Small intestine (tissue), 7 donors: ENCODE results near the gene HPCAL1. TPM values are rescaled to one million over a fixed set of nuclear protein-coding genes. Genes with fewer than 3 reads are reported as not detected.

ENCODE experiments used
- DNase-seq, 2 donors: peaks; one replicate each; pipeline versions ENCODE4 v3.0.0 to v3.0.0-alpha.2; 2013
- FAIRE-seq: peaks from 2 replicates; lab custom pipeline; 2012; peaks lifted over from hg19 to GRCh38; lab: Jason Lieb, UNC
- H3K27ac ChIP-seq, 3 donors: one replicate each; pipeline ENCODE4 v1.5.1; 2013; ENCODE audit warnings: low read length in 2 of 3, mild to moderate bottlenecking in 2 of 3, control low read depth in 1 of 3, inconsistent platforms in 1 of 3, low read depth in 1 of 3, moderate library complexity in 1 of 3
- H3K27me3 ChIP-seq, 3 donors: one replicate each; pipeline ENCODE4 v1.6.1; 2013; ENCODE audit warnings: low read length in 3 of 3, inconsistent platforms in 1 of 3; ENCODE audit not compliant: control insufficient read depth in 3 of 3, insufficient read depth in 3 of 3
- H3K36me3 ChIP-seq, 3 donors: one replicate each; pipeline ENCODE4 v1.6.1; 2013; ENCODE audit warnings: low read length in 3 of 3, inconsistent platforms in 1 of 3, low read depth in 1 of 3, mild to moderate bottlenecking in 1 of 3, moderate library complexity in 1 of 3; ENCODE audit not compliant: control insufficient read depth in 3 of 3, insufficient read depth in 2 of 3
- H3K4me1 ChIP-seq, 3 donors: one replicate each; pipeline ENCODE4 v1.6.1; 2013; ENCODE audit warnings: low read length in 2 of 3, inconsistent platforms in 1 of 3, low read depth in 1 of 3, mild to moderate bottlenecking in 1 of 3, moderate library complexity in 1 of 3; ENCODE audit not compliant: control insufficient read depth in 3 of 3, insufficient read depth in 2 of 3
- H3K4me3 ChIP-seq, 3 donors: one replicate each; pipeline ENCODE4 v1.5.1; 2013; ENCODE audit warnings: low read length in 3 of 3, control low read depth in 1 of 3, inconsistent platforms in 1 of 3, low read depth in 1 of 3, mild to moderate bottlenecking in 1 of 3, moderate library complexity in 1 of 3
- H3K9me3 ChIP-seq, 2 donors: one replicate each; pipeline ENCODE4 v1.6.1; 2013; ENCODE audit warnings: low read depth in 1 of 2, low read length in 1 of 2; ENCODE audit not compliant: control insufficient read depth in 2 of 2, insufficient read depth in 1 of 2
- WGBS, 3 donors: extraction: QIAGEN DNeasy Blood & Tissue Kit; methylation state at CpG; one replicate each; pipeline ENCODE4 v1.1.7; 2013; 5-methylcytosine and 5-hydroxymethylcytosine counted together
- polyA plus RNA-seq, 4 donors: library from polyadenylated mRNA; stranded (reverse) in 3 of 4; unstranded in 1 of 4; fragments of 200-250 nt in 3 of 4; fragments of 120-200 nt in 1 of 4; gene quantifications; one replicate each; pipeline versions ENCODE4 v1.2.1 to v1.2.3, GENCODE V29; 2013
- donor health status: healthy with polysubstance abuse.
- donor health status: control.
- donor health status: control.
- donor health status: Bipolar disorder and iron deficiency.
- donor health status: healthy.

The HPCAL1 gene
- polyA plus RNA-seq, 4 donors, result 82.3 to 142 (median 94.2) TPM

- no peak overlapping the region for H3K4me3 ChIP-seq
- peaks cover 0 to 11% of the 10 kb centered on the region in 2 donors for H3K9me3 ChIP-seq
- WGBS, 3 donors, result 68 to 75% (median 69%) methylated on average over 15 of the region's 15 CpGs
- peaks cover 0 to 33% (median 0%) of the 10 kb centered on the region in 3 donors for H3K36me3 ChIP-seq
- FAIRE-seq, result no peak
- no peak for DNase-seq
- H3K27ac ChIP-seq, result peak overlapping the region in 1 of 3 donors; percentile 5
- peaks cover 6 to 55% (median 17%) of the 10 kb centered on the region in 3 donors for H3K4me1 ChIP-seq
- no peaks in the 10 kb centered on the region for H3K27me3 ChIP-seq
Measured at GRCh38 chr2:10332402-10333246, 29.9 kb downstream of the HPCAL1 start.

GRCh38 chr2:10333247-10333613 is 30.5 kb downstream of the HPCAL1 start:
- 62 to 64% (median 62%) methylated on average over 5 of the region's 5 CpGs for WGBS, 3 donors
- Histone ChIP-seq H3K4me3 (no peak overlapping the region), H3K36me3 (peaks cover 0 to 35% (median 0%) of the 10 kb centered on the region in 3 donors), H3K9me3 (peaks cover 0 to 11% of the 10 kb centered on the region in 2 donors), H3K27ac (no peak overlapping the region), H3K27me3 (no peaks in the 10 kb centered on the region), H3K4me1 (peaks cover 6 to 49% (median 17%) of the 10 kb centered on the region in 3 donors)
- no peak for DNase-seq
- no peak for FAIRE-seq

- H3K27ac ChIP-seq, result no peak overlapping the region
- WGBS, 3 donors, result 83 to 88% (median 84%) methylated on average over 7 of the region's 7 CpGs
Measured at GRCh38 chr2:10333966-10334365, 31.3 kb downstream of the HPCAL1 start.

DNA sequence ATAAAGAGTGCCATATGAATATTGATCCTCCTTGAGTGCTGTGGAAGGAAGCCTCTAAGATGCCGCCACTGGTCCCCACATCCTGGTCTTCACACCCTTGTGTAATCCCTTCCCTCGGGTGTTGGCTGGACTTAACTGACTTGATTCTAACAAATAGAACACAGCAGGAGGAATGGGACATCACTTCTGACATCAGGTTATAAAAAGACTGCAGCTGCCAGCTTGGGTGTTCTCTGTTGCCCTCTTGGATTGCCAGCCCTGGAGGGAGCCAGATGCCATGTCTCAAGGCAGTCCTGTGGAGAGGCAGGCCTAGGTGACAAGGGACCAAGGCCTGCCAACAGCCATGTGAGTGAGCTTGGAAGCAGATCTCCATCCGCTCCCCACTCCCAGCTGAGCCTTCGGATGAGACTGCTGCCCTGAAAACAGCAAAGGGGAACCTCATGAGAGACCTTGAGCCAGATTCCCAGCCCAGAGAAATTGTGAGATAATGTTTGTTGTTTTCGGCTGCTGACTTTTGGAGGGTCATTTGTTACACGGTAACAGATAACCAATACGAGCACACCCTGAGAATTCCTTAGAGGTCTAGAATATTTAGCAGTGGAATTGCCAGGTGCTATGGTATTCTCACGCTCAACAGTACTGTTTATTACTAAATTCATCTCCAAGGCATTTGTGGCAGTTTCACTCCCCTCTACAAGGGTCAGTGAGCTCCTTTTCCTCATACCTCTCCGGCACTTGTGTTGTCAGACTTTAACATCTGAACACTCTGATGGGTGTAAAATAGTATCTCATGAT is 32.5 kb downstream of the HPCAL1 start:
- no peak for FAIRE-seq

More at GRCh38 chr2:10333966-10334365, 31.3 kb downstream of the HPCAL1 start:
- Histone ChIP-seq H3K36me3 (peaks cover 0 to 39% (median 0%) of the 10 kb centered on the region in 3 donors), H3K9me3 (peaks cover 0 to 11% of the 10 kb centered on the region in 2 donors), H3K27me3 (no peaks in the 10 kb centered on the region), H3K4me3 (no peak overlapping the region), H3K4me1 (peaks cover 6 to 41% (median 17%) of the 10 kb centered on the region in 3 donors)
- DNase-seq (no peak), FAIRE-seq (no peak)

DNA sequence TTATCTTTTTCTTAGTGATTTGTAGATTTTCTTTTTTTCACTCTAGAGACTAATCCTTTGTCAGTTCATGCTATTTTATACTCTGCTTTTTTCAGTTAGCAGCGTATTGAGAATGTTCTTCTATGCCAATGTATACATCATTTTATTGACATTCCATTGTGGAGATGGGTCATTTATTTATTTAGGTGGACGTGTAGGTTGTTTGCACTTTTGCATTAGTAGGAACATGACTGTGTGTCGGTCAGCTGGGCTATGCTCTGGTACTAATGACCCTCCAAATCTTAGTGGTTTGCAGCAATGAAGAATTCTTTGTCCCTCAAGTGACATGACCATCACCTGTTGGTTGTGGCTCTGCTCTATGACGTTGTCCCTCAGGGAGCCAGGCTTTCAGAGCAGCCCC is 33.6 kb downstream of the HPCAL1 start:
- Histone ChIP-seq H3K9me3 (peaks cover 0 to 11% of the 10 kb centered on the region in 2 donors), H3K4me1 (peaks cover 0 to 18% (median 2%) of the 10 kb centered on the region in 3 donors), H3K4me3 (no peak overlapping the region), H3K36me3 (peaks cover 0 to 40% (median 0%) of the 10 kb centered on the region in 3 donors), H3K27ac (no peak overlapping the region), H3K27me3 (no peaks in the 10 kb centered on the region)
- DNase-seq (no peak), FAIRE-seq (no peak)
- WGBS, 3 donors, result 83 to 88% (median 83%) methylated on average over 4 of the region's 4 CpGs

More for the DNA sequence above, 32.5 kb downstream of the HPCAL1 start:
- 96 to 97% (median 97%) methylated on average over 9 of the region's 9 CpGs for WGBS, 3 donors
- H3K27ac ChIP-seq, result no peak overlapping the region
- H3K9me3 ChIP-seq, result peaks cover 0 to 11% of the 10 kb centered on the region in 2 donors
- H3K36me3 ChIP-seq, result peaks cover 0 to 46% (median 0%) of the 10 kb centered on the region in 3 donors
- peaks cover 0 to 29% (median 6%) of the 10 kb centered on the region in 3 donors for H3K4me1 ChIP-seq
- no peak for DNase-seq
- H3K4me3 ChIP-seq, result no peak overlapping the region
- H3K27me3 ChIP-seq, result no peaks in the 10 kb centered on the region

DNA sequence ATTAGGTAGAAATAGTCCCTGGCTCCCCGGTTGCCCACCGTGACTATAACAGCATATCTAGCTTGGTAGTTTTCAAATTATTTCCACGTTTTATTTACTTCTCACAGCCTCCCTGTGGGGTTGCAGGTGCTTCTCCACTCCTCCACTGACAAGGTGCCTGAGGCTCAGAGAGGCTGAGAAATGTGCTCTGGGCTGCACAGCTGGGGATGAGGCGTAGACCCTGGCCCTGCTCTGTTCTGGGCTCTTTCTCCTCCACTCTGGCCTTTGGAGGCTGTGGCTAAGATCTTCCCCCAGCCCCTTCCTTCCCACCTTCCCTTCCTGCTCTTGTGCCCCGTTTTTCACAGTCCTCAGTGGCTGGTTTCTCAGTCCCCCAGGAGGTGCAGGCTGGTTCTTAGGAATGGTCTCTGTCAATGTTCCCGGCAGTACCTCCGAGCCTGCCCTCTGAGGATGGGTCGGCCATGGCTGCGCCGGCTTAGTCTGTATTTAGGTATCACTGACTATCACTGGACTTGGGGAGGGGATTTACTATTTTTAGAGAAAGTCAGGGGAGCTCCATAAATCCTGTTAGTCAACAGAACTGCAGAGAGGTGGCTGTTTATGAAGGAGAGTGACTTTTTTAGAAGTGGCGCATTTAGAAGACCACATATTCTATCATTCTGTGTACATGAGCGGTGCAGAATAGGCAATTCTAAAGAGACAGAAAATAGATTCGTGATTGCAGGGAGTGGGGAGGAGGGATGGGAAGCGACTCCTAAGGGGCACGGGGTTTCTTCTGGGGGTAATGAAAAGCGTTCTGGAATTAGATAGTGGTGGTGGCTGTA is 35.0 kb downstream of the HPCAL1 start:
- peaks cover 0 to 42% (median 0%) of the 10 kb centered on the region in 3 donors for H3K36me3 ChIP-seq
- DNase-seq, result no peak
- no peak overlapping the region for H3K4me3 ChIP-seq
- no peak for FAIRE-seq
- H3K27ac ChIP-seq, result no peak overlapping the region
- H3K9me3 ChIP-seq, result peaks cover 0 to 11% of the 10 kb centered on the region in 2 donors
- 84 to 87% (median 85%) methylated on average over 16 of the region's 16 CpGs for WGBS, 3 donors
- no peaks in the 10 kb centered on the region for H3K27me3 ChIP-seq
- peaks cover 0 to 4% (median 0%) of the 10 kb centered on the region in 3 donors for H3K4me1 ChIP-seq

GRCh38 chr2:10338270-10339188 is 35.8 kb downstream of the HPCAL1 start:
- Histone ChIP-seq H3K9me3 (peaks cover 0 to 11% of the 10 kb centered on the region in 2 donors), H3K27me3 (no peaks in the 10 kb centered on the region), H3K36me3 (peaks cover 0 to 47% (median 0%) of the 10 kb centered on the region in 3 donors), H3K4me1 (no peaks in the 10 kb centered on the region), H3K4me3 (no peak overlapping the region), H3K27ac (no peak overlapping the region)
- WGBS, 3 donors, result 85 to 92% (median 88%) methylated on average over 16 of the region's 16 CpGs
- DNase-seq (no peak), FAIRE-seq (no peak)
